GM12878 (cell line): ENCODE measurements around the gene NAE1. TPM values are rescaled to one million over a fixed set of nuclear protein-coding genes. Genes with fewer than 3 reads are reported as not detected.

Source experiments
- ATAC-seq: fragments of 200-7000 bp; cut with Tn5 transposase; 3 replicates; pipeline ENCODE4 v1.9.1; 2020; ENCODE audit warnings: mild to moderate bottlenecking, moderate library complexity
- BruUV-seq: library from RNA; stranded (reverse); fragments of 400-500 nt; replicated peaks from 2 replicates; lab custom pipeline; 2021; lab: Mats Ljungman, UMichigan
- CTCF ChIA-PET: fragments of 300-600 bp; sonication (Branson Sonifier 250); formaldehyde crosslinking; extraction: SDS; loops from one replicate; lab custom pipeline; 2021; ENCODE audit warnings: inconsistent platforms; lab: Yijun Ruan, JAX
- POLR2A ChIA-PET: fragments of 350-600 bp; formaldehyde crosslinking; extraction: SDS; loops from one replicate; lab custom pipeline; 2021; ENCODE audit warnings: inconsistent platforms; lab: Charles Lee
- RAD21 ChIA-PET: fragments of 300-600 bp; sonication (Branson Sonifier 250); formaldehyde crosslinking; loops from one replicate; lab custom pipeline; 2023; ENCODE audit warnings: antibody characterized with exemption; ENCODE audit not compliant: unreplicated experiment; lab: Charles Lee
- SMC1A ChIA-PET: fragments of 300-600 bp; sonication (Branson Sonifier 250); formaldehyde crosslinking; loops from one replicate; lab custom pipeline; 2023; ENCODE audit not compliant: unreplicated experiment, uncharacterized antibody; lab: Charles Lee
- DNase-seq: peaks from one replicate; pipeline ENCODE4 v3.0.0-alpha.2; 2011; ENCODE audit warnings: low read depth, low spot score
- FAIRE-seq: peaks from 3 replicates; lab custom pipeline; 2011; peaks lifted over from hg19 to GRCh38; lab: Jason Lieb, UNC
- H2AFZ ChIP-seq: 2 replicates; pipeline ENCODE4 v1.6.0; 2011; ENCODE audit warnings: low read depth, low read length, control low read depth; ENCODE audit not compliant: control insufficient read depth
- H3K27ac ChIP-seq: 2 replicates; pipeline ENCODE4 v1.5.1; 2011; ENCODE audit warnings: control low read depth; ENCODE audit not compliant: control insufficient read depth, insufficient read depth
- H3K27me3 ChIP-seq, 2 experiments: replicated peaks in 1 of 2; 2 replicates each; pipeline versions ENCODE4 v1.6.0 to v1.6.1; 2011; ENCODE audit warnings: low read length in 1 of 2; ENCODE audit not compliant: control insufficient read depth in 2 of 2, insufficient read depth in 2 of 2
- H3K36me3 ChIP-seq, 2 experiments: 2 replicates each; pipeline ENCODE4 v1.5.1; 2011; ENCODE audit warnings: low read length in 1 of 2; ENCODE audit not compliant: control insufficient read depth in 2 of 2, insufficient read depth in 2 of 2
- H3K4me1 ChIP-seq: 2 replicates; pipeline ENCODE4 v1.6.1; 2011; ENCODE audit warnings: mild to moderate bottlenecking, low read length, moderate library complexity, mixed read lengths; ENCODE audit not compliant: control insufficient read depth, insufficient read depth
- H3K4me2 ChIP-seq: 2 replicates; pipeline ENCODE4 v1.6.0; 2011; ENCODE audit warnings: control low read depth; ENCODE audit not compliant: control insufficient read depth, insufficient read depth
- H3K4me3 ChIP-seq: fragments of 200-600 bp; sonication (generic); 2 replicates; pipeline ENCODE4 v1.5.1; 2016
- H3K79me2 ChIP-seq: 2 replicates; pipeline ENCODE4 v1.6.0; 2011; ENCODE audit warnings: low read length; ENCODE audit not compliant: control insufficient read depth, insufficient read depth
- H3K9ac ChIP-seq: 2 replicates; pipeline ENCODE4 v1.8.0; 2011; ENCODE audit warnings: low read length, control low read depth, mixed read lengths; ENCODE audit not compliant: control insufficient read depth, insufficient read depth
- H3K9me3 ChIP-seq: replicated peaks from 3 replicates; pipeline ENCODE4 v1.5.1; 2011; ENCODE audit warnings: mild to moderate bottlenecking, low read length; ENCODE audit not compliant: control insufficient read depth, insufficient read depth
- H4K20me1 ChIP-seq: 2 replicates; pipeline ENCODE4 v1.6.0; 2011; ENCODE audit not compliant: control insufficient read depth, insufficient read depth
- GATAD2B ChIP-seq: fragments of 450-650 bp; conservative IDR thresholded peaks from 2 replicates; pipeline ENCODE4 v1.6.1; 2017; ENCODE audit warnings: low read depth, mild to moderate bottlenecking, moderate library complexity
- HSF1 ChIP-seq: fragments of 150-350 bp; IDR thresholded peaks from 2 replicates; pipeline ENCODE4 v1.6.1; 2014; ENCODE audit warnings: mild to moderate bottlenecking, low read depth, low read length
- JUNB ChIP-seq: IDR thresholded peaks from 2 replicates; pipeline ENCODE4 v1.6.1; 2016; ENCODE audit warnings: antibody characterized with exemption, mild to moderate bottlenecking
- MTA3 ChIP-seq: IDR thresholded peaks from 2 replicates; pipeline ENCODE4 v1.6.1; 2012; ENCODE audit warnings: low read length, inconsistent platforms, borderline replicate concordance
- NFYA ChIP-seq: IDR thresholded peaks from 2 replicates; pipeline ENCODE4 v1.6.1; 2011; ENCODE audit warnings: low read depth, mild to moderate bottlenecking, low read length, improper control_type of control experiment, borderline replicate concordance
- NFYB ChIP-seq: IDR thresholded peaks from 2 replicates; pipeline ENCODE4 v1.6.1; 2011; ENCODE audit warnings: low read depth, mild to moderate bottlenecking, low read length, improper control_type of control experiment, moderate library complexity; ENCODE audit not compliant: insufficient read depth
- PKNOX1 ChIP-seq: fragments of 450-650 bp; IDR thresholded peaks from 2 replicates; pipeline ENCODE4 v1.6.1; 2016; ENCODE audit warnings: mild to moderate bottlenecking
- SUPT20H ChIP-seq: IDR thresholded peaks from 2 replicates; pipeline ENCODE4 v1.6.1; 2011; ENCODE audit warnings: low read depth, mild to moderate bottlenecking, low read length, moderate library complexity, borderline replicate concordance; ENCODE audit not compliant: control insufficient read depth
- WGBS: methylation state at CpG from one replicate; pipeline ENCODE4 v1.1.6; 2016; ENCODE audit warnings: low lambda C conversion rate; ENCODE audit not compliant: insufficient replicate concordance, insufficient coverage; ENCODE audit errors: missing lambda C conversion rate; 5-methylcytosine and 5-hydroxymethylcytosine counted together
- in situ Hi-C: fragments of 300-500 bp; cut with MboI; formaldehyde crosslinking; loops from 9 replicates; pipeline ENCODE4 v1.14.3; 2018; ENCODE audit warnings: mixed read lengths
- intact Hi-C: fragments of 100-400 bp; cut with micrococcal nuclease; formaldehyde crosslinking; loops from one replicate; pipeline ENCODE4 v1.14.2; 2022; ENCODE audit not compliant: unreplicated experiment
- polyA plus RNA-seq, 11 experiments: library from polyadenylated mRNA; depleted of rRNA in 4 of 11; unstranded in 6 of 11; stranded (reverse) in 5 of 11; fragments of >200 nt; fragmentation: Nextera tagmentation in 4 of 11; fragmentation: Illumina TruSeq in 1 of 11; extraction: Ambion mirVana in 4 of 11; extraction: Trizol in 1 of 11; gene quantifications; 1 replicate in 1 of 11; 2 replicates in 10 of 11; pipeline versions ENCODE4 v1.2.1 to v1.2.3, GENCODE V29; 2011 to 2016; ENCODE audit warnings: inconsistent platforms in 2 of 11, missing spikeins in 2 of 11, low read depth in 1 of 11
- total RNA-seq, 4 experiments: library from RNA; depleted of rRNA in 3 of 4; stranded (reverse); fragments of >200 nt in 3 of 4; fragmentation: Illumina TruSeq in 1 of 4; extraction: Trizol in 1 of 4; gene quantifications; 2 replicates each; pipeline versions ENCODE4 v1.2.1 to v1.2.3, GENCODE V29; 2013 to 2021
- TF ChIP-seq, protein P1 (sequence below): fragments of 450-650 bp; formaldehyde crosslinking; IDR thresholded peaks from 2 replicates; pipeline ENCODE4 v1.4.0; 2022; ENCODE audit warnings: mild to moderate bottlenecking, moderate library complexity
- TF ChIP-seq, protein P2 (sequence below): fragments of 450-650 bp; IDR thresholded peaks from 2 replicates; pipeline ENCODE4 v1.6.1; 2017; ENCODE audit warnings: borderline replicate concordance
- TF ChIP-seq, protein P3 (sequence below): IDR thresholded peaks from 2 replicates; pipeline ENCODE4 v1.6.1; 2012; ENCODE audit warnings: mild to moderate bottlenecking, low read depth, low read length

The NAE1 gene
- total and polyA plus RNA-seq, 10 of the 15 experiments (the other 5 are each of a cell fraction or from before 2014, with no cell fraction given): 58.7 to 106 (median 78.7) TPM

GRCh38 chr16:66845791-66846221 is 15.0 kb upstream of the NAE1 start:
- H3K4me1 ChIP-seq: peaks cover 5% of the 10 kb centered on the region; the same call in 1 of the 2 replicates
- ATAC-seq (no peak), DNase-seq (no peak), FAIRE-seq (no peak)
- no peaks in the 10 kb centered on the region for H3K9me3 ChIP-seq
- no peaks in the 10 kb centered on the region for H3K36me3 ChIP-seq
- POLR2A ChIA-PET: no interaction called here
- SMC1A ChIA-PET: interaction anchor here (1.0 to 1.4 kb wide), 2 partner anchors 12 to 14 kb away, joined by 3 to 8 read pairs; partner anchors contain the start of gene NAE1
- RAD21 ChIA-PET: interaction anchor here (1.0 to 1.4 kb wide), 2 partner anchors 17 to 22 kb away, joined by 3 read pairs; no protein-coding TSS in a partner anchor
- H3K4me2 ChIP-seq: no peak overlapping the region
- WGBS: 3% methylated on average over 9 of the region's 9 CpGs
- CTCF ChIA-PET: interaction anchor here (0.7 to 10.4 kb wide), 6 partner anchors 10 to 195 kb away, joined by 3 to 73 read pairs (median 4); partner anchors contain the start of gene NAE1
- H3K27ac ChIP-seq: no peak overlapping the region
- no peak overlapping the region for H3K4me3 ChIP-seq
- intact Hi-C loops: no loop called here
- in situ Hi-C loops: no loop called here
- BruUV-seq: no TSS peak
- H2AFZ ChIP-seq: no peak overlapping the region
- peaks cover 4 to 10% of the 10 kb centered on the region in 2 experiments; a peak in 3 of 4 replicates for H3K27me3 ChIP-seq
- no peaks in the 10 kb centered on the region for H3K79me2 ChIP-seq
- H4K20me1 ChIP-seq: no peaks in the 10 kb centered on the region
- no peak overlapping the region for H3K9ac ChIP-seq
- TF ChIP-seq, protein P1, sequence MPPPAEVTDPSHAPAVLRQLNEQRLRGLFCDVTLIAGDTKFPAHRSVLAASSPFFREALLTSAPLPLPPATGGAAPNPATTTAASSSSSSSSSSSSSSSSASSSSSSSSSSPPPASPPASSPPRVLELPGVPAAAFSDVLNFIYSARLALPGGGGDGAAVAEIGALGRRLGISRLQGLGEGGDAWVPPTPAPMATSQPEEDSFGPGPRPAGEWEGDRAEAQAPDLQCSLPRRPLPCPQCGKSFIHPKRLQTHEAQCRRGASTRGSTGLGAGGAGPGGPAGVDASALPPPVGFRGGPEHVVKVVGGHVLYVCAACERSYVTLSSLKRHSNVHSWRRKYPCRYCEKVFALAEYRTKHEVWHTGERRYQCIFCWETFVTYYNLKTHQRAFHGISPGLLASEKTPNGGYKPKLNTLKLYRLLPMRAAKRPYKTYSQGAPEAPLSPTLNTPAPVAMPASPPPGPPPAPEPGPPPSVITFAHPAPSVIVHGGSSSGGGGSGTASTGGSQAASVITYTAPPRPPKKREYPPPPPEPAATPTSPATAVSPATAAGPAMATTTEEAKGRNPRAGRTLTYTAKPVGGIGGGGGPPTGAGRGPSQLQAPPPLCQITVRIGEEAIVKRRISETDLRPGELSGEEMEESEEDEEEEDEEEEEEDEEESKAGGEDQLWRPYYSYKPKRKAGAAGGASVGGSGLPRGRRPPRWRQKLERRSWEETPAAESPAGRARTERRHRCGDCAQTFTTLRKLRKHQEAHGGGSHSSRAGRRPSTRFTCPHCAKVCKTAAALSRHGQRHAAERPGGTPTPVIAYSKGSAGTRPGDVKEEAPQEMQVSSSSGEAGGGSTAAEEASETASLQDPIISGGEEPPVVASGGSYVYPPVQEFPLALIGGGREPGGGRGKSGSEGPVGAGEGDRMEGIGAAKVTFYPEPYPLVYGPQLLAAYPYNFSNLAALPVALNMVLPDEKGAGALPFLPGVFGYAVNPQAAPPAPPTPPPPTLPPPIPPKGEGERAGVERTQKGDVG (CRISPR knock-in tag): no peak
- no peak for TF ChIP-seq SUPT20H
- no peak for TF ChIP-seq HSF1
- no peak for TF ChIP-seq NFYA
- TF ChIP-seq, protein P2, sequence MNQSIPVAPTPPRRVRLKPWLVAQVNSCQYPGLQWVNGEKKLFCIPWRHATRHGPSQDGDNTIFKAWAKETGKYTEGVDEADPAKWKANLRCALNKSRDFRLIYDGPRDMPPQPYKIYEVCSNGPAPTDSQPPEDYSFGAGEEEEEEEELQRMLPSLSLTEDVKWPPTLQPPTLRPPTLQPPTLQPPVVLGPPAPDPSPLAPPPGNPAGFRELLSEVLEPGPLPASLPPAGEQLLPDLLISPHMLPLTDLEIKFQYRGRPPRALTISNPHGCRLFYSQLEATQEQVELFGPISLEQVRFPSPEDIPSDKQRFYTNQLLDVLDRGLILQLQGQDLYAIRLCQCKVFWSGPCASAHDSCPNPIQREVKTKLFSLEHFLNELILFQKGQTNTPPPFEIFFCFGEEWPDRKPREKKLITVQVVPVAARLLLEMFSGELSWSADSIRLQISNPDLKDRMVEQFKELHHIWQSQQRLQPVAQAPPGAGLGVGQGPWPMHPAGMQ: no peak
- no peak for TF ChIP-seq PKNOX1
- TF ChIP-seq JUNB: no peak
- no peak for TF ChIP-seq GATAD2B
- TF ChIP-seq, protein P3, sequence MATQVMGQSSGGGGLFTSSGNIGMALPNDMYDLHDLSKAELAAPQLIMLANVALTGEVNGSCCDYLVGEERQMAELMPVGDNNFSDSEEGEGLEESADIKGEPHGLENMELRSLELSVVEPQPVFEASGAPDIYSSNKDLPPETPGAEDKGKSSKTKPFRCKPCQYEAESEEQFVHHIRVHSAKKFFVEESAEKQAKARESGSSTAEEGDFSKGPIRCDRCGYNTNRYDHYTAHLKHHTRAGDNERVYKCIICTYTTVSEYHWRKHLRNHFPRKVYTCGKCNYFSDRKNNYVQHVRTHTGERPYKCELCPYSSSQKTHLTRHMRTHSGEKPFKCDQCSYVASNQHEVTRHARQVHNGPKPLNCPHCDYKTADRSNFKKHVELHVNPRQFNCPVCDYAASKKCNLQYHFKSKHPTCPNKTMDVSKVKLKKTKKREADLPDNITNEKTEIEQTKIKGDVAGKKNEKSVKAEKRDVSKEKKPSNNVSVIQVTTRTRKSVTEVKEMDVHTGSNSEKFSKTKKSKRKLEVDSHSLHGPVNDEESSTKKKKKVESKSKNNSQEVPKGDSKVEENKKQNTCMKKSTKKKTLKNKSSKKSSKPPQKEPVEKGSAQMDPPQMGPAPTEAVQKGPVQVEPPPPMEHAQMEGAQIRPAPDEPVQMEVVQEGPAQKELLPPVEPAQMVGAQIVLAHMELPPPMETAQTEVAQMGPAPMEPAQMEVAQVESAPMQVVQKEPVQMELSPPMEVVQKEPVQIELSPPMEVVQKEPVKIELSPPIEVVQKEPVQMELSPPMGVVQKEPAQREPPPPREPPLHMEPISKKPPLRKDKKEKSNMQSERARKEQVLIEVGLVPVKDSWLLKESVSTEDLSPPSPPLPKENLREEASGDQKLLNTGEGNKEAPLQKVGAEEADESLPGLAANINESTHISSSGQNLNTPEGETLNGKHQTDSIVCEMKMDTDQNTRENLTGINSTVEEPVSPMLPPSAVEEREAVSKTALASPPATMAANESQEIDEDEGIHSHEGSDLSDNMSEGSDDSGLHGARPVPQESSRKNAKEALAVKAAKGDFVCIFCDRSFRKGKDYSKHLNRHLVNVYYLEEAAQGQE: no peak
- no peak for TF ChIP-seq MTA3
- TF ChIP-seq NFYB: no peak
